ENCODE results near the gene TTC39B.
A peak's percentile ranks its signal among the peaks of the same experiment; 100 is the strongest.

Gene TTC39B

GRCh38 chr9:15295761-15296405, 11.1 kb downstream of the TTC39B start:
- peaks cover 81% of the 10 kb centered on the region for H3K4me1 Mint-ChIP-seq
- peak overlapping the region; percentile 76 for H3K4me3 Mint-ChIP-seq
- H3K36me3 Mint-ChIP-seq (ENCODE audit: insufficient read depth): peaks cover 14% of the 10 kb centered on the region
- ATAC-seq (replicated peaks; ENCODE audit: extremely low read depth, poor library complexity, severe bottlenecking) (peak; percentile 36), DNase-seq (ENCODE audit: low spot score in 2 of 2) (no peak)
- H3K9me3 Mint-ChIP-seq: no peaks in the 10 kb centered on the region
- no peaks in the 10 kb centered on the region for H3K27me3 Mint-ChIP-seq
- peak overlapping the region; percentile 98 for H3K27ac Mint-ChIP-seq (ENCODE audit: low read depth)

DNA sequence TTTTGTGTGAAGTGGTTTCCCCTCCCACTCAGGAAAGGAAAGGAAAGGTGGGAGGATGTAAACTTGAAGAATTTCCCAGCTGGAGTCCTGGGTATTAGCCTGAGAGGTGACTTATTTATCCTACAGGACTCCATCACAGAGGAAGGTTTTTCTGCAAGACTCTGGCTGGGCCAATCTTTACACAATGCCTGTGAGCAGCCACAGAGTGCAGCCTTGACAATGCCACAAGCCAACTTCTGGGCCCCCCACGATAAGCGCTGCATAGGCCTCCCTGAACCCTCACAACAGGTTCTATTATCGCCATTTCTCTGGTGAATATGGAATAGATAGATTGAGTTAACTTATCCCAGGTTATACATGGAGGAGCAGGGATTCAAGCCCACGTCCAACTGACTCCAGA, 12.4 kb downstream of the TTC39B start:
- no peaks in the 10 kb centered on the region for H3K9me3 Mint-ChIP-seq
- H3K4me1 Mint-ChIP-seq: peaks cover 76% of the 10 kb centered on the region
- H3K4me3 Mint-ChIP-seq: peak overlapping the region; percentile 76
- no peaks in the 10 kb centered on the region for H3K27me3 Mint-ChIP-seq
- H3K27ac Mint-ChIP-seq (ENCODE audit: low read depth): peak overlapping the region; percentile 98
- DNase-seq (ENCODE audit: low spot score in 2 of 2) (no peak), ATAC-seq (replicated peaks; ENCODE audit: extremely low read depth, poor library complexity, severe bottlenecking) (no peak)
- peaks cover 16% of the 10 kb centered on the region for H3K36me3 Mint-ChIP-seq (ENCODE audit: insufficient read depth)

DNA sequence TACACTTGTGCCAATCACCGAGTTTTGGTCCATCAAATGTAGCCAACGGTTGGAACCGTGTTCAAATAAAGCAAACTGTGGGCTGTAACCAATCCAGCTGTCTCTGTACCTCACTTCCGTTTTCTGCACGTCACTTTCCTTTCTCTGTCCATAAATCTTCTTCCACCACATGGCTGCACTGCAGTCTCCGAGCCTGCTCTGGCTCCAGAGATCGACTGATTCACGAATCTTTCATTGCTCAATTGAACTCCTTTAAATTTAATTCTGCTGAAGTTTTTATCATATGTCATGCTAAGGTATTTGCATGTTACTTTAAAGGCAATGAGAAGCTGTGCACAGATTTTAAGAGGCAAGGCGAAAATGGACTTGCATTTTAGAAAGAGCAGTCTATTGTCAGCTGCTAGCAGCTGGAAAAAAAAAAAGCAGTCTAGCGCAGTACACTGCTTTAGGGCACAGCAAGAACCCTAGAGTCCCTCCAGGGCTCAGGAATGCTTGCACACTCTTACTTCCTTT, 13.2 kb downstream of the TTC39B start:
- H3K36me3 Mint-ChIP-seq (ENCODE audit: insufficient read depth): peaks cover 15% of the 10 kb centered on the region
- H3K9me3 Mint-ChIP-seq: no peaks in the 10 kb centered on the region
- ATAC-seq (replicated peaks; ENCODE audit: extremely low read depth, poor library complexity, severe bottlenecking): no peak
- DNase-seq (ENCODE audit: low spot score in 2 of 2): no peak
- H3K27ac Mint-ChIP-seq (ENCODE audit: low read depth): peak overlapping the region; percentile 98
- H3K4me3 Mint-ChIP-seq: no peak overlapping the region
- no peaks in the 10 kb centered on the region for H3K27me3 Mint-ChIP-seq
- H3K4me1 Mint-ChIP-seq: peaks cover 69% of the 10 kb centered on the region

- peak overlapping the region; percentile 64 for H3K27ac Mint-ChIP-seq (ENCODE audit: low read depth)
- peaks cover 15% of the 10 kb centered on the region for H3K36me3 Mint-ChIP-seq (ENCODE audit: insufficient read depth)
- peak overlapping the region; percentile 11 for H3K4me3 Mint-ChIP-seq
- no peaks in the 10 kb centered on the region for H3K27me3 Mint-ChIP-seq
- DNase-seq (ENCODE audit: low spot score in 2 of 2) (no peak), ATAC-seq (replicated peaks; ENCODE audit: extremely low read depth, poor library complexity, severe bottlenecking) (no peak)
- peaks cover 61% of the 10 kb centered on the region for H3K4me1 Mint-ChIP-seq
- H3K9me3 Mint-ChIP-seq: no peaks in the 10 kb centered on the region
Measured at GRCh38 chr9:15293084-15293483, 13.9 kb downstream of the TTC39B start.

DNA sequence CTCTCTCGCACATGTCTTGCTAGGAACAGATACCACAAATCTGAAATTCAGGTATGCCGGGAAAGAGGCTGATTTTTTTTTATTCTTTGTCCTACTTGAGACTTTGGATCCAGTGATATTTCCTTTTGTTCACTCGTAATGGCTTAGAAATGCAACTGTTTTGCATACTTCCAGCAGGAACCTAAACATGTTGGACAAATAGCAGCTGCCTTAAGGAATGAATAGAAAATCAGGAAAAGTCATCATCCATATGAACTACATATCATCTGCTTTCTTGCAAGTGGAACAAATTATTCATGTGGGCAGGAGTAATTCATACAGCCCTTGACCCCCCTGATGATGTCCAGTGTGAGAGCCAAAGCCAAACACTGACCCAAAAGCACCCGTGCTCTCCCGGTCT, 17.4 kb downstream of the TTC39B start:
- Mint-ChIP-seq H3K36me3 (ENCODE audit: insufficient read depth) (peaks cover 4% of the 10 kb centered on the region), H3K4me1 (peaks cover 44% of the 10 kb centered on the region), H3K4me3 (no peak overlapping the region), H3K27me3 (no peaks in the 10 kb centered on the region), H3K27ac (ENCODE audit: low read depth) (no peak overlapping the region), H3K9me3 (no peaks in the 10 kb centered on the region)
- no peak for DNase-seq (ENCODE audit: low spot score in 2 of 2)
- no peak for ATAC-seq (replicated peaks; ENCODE audit: extremely low read depth, poor library complexity, severe bottlenecking)

DNA sequence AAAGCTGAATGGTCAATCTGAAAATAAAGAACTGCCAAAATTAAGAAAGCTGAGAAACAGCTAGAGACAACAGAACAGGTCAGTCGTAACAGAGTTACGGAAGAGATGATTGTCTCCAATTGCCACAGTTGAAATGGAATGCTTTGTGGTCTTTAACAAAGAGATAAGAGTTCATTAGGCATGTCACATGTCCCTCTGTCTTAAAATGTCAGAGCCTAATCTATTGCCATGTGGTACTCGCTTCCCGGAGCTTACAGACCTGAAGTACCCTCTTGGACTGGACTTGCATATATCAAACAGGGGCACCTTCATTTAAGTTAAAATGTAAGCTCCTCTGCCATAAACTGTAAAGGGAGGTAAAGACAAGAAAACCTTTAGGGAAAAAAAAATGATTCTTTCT, 19.7 kb downstream of the TTC39B start:
- H3K4me3 Mint-ChIP-seq: no peak overlapping the region
- ATAC-seq (replicated peaks; ENCODE audit: extremely low read depth, poor library complexity, severe bottlenecking) (no peak), DNase-seq (ENCODE audit: low spot score in 2 of 2) (no peak)
- peaks cover 38% of the 10 kb centered on the region for H3K4me1 Mint-ChIP-seq
- H3K27me3 Mint-ChIP-seq: no peaks in the 10 kb centered on the region
- H3K27ac Mint-ChIP-seq (ENCODE audit: low read depth): no peak overlapping the region
- H3K9me3 Mint-ChIP-seq: no peaks in the 10 kb centered on the region
- peaks cover 4% of the 10 kb centered on the region for H3K36me3 Mint-ChIP-seq (ENCODE audit: insufficient read depth)

GRCh38 chr9:15286161-15286821, 20.7 kb downstream of the TTC39B start:
- peak overlapping the region; percentile 54 for H3K27ac Mint-ChIP-seq (ENCODE audit: low read depth)
- peaks cover 35% of the 10 kb centered on the region for H3K4me1 Mint-ChIP-seq
- DNase-seq (ENCODE audit: low spot score in 2 of 2) (no peak), ATAC-seq (replicated peaks; ENCODE audit: extremely low read depth, poor library complexity, severe bottlenecking) (no peak)
- no peak overlapping the region for H3K4me3 Mint-ChIP-seq
- peaks cover 4% of the 10 kb centered on the region for H3K36me3 Mint-ChIP-seq (ENCODE audit: insufficient read depth)
- H3K27me3 Mint-ChIP-seq: no peaks in the 10 kb centered on the region
- H3K9me3 Mint-ChIP-seq: no peaks in the 10 kb centered on the region

DNA sequence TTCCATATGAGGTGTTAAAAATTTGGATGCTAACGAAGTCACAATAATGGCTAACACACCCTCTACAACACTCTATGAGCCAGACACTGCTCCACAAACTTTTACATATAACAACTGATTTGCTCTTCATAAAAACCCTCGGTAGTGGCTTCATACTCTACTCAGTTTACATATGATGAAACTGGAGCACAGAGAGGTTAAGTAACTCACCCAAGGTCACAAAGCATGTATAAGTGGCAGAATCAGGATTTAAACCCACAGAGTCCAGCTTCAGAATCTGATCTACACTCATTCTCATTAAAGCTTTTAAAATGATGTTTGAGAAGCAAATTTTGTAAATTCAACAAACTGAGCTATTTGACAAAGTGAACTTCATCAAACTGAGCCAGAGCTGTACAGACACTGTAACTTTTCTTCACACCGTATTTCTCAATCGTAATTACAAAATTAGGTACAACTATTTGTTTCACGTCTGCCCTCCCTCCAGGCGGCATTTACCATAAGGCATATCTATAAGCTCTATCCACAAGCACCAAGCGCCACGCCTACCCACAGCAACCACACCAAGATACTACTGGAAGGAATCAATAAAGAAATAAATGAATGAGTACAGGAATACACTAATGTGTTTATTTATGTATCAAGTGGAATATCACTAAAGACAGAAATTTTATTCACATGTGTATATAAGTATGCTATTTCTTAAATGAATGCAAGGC, 24.3 kb downstream of the TTC39B start:
- no peaks in the 10 kb centered on the region for H3K27me3 Mint-ChIP-seq
- peak overlapping the region; percentile 5 for H3K27ac Mint-ChIP-seq (ENCODE audit: low read depth)
- no peaks in the 10 kb centered on the region for H3K9me3 Mint-ChIP-seq
- no peak overlapping the region for H3K4me3 Mint-ChIP-seq
- no peak for ATAC-seq (replicated peaks; ENCODE audit: extremely low read depth, poor library complexity, severe bottlenecking)
- H3K36me3 Mint-ChIP-seq (ENCODE audit: insufficient read depth): peaks cover 2% of the 10 kb centered on the region
- peaks cover 40% of the 10 kb centered on the region for H3K4me1 Mint-ChIP-seq
- DNase-seq (ENCODE audit: low spot score in 2 of 2): no peak

GRCh38 chr9:15280647-15281046, 26.4 kb downstream of the TTC39B start:
- H3K36me3 Mint-ChIP-seq (ENCODE audit: insufficient read depth): no peaks in the 10 kb centered on the region
- DNase-seq (ENCODE audit: low spot score in 2 of 2) (no peak), ATAC-seq (replicated peaks; ENCODE audit: extremely low read depth, poor library complexity, severe bottlenecking) (no peak)
- peaks cover 30% of the 10 kb centered on the region for H3K4me1 Mint-ChIP-seq
- no peaks in the 10 kb centered on the region for H3K9me3 Mint-ChIP-seq
- H3K27ac Mint-ChIP-seq (ENCODE audit: low read depth): no peak overlapping the region
- no peaks in the 10 kb centered on the region for H3K27me3 Mint-ChIP-seq
- no peak overlapping the region for H3K4me3 Mint-ChIP-seq

DNA sequence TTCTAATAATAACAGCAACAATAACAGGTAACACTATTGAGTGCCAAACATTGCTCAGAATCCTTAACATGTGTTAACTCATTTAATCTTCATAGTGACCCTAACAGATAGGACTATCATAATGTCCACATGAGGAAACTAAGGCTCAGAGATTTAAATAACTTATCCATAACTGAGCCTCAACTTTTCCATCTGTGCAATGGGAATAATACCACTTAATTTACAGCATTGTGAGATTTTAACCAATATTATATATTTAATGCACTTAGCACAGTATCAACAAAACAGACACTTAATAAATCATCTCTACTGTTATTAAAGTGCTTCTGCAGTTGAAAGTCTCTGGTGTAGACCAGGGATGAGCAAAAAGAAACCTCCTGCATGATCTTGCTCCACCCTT, 28.2 kb downstream of the TTC39B start:
- no peak overlapping the region for H3K4me3 Mint-ChIP-seq
- ATAC-seq (replicated peaks; ENCODE audit: extremely low read depth, poor library complexity, severe bottlenecking) (no peak), DNase-seq (ENCODE audit: low spot score in 2 of 2) (no peak)
- H3K27me3 Mint-ChIP-seq: no peaks in the 10 kb centered on the region
- no peak overlapping the region for H3K27ac Mint-ChIP-seq (ENCODE audit: low read depth)
- peaks cover 29% of the 10 kb centered on the region for H3K4me1 Mint-ChIP-seq
- no peaks in the 10 kb centered on the region for H3K36me3 Mint-ChIP-seq (ENCODE audit: insufficient read depth)
- H3K9me3 Mint-ChIP-seq: no peaks in the 10 kb centered on the region

DNA sequence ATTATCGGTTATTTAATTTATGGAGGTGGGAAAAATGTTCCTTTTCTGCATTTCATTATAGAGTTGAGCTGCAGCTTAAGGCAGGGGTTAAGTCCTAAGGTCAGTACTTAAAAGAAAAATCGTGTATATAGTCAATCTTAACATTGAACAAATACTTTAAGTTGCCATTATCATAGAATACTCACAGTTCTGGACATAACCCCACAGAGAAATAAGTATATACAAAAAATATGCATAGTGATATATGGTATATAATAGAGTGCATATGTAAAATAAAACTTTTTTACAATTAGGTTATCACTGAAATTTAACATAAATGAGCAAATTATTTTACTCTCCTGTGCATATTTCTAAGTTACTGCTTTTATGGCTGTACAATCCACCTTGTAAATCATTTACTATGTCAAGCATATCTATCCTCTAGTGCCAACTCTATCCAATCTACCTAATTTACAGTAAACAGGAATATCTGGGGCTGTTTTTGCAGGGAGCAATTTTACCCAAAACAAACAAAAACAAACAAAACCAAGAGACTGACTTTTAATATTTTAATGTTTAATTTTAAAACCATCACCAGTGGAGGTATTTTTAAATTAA, 28.8 kb downstream of the TTC39B start:
- Mint-ChIP-seq H3K27me3 (no peaks in the 10 kb centered on the region), H3K4me3 (no peak overlapping the region), H3K9me3 (no peaks in the 10 kb centered on the region), H3K27ac (ENCODE audit: low read depth) (no peak overlapping the region), H3K4me1 (peaks cover 32% of the 10 kb centered on the region), H3K36me3 (ENCODE audit: insufficient read depth) (no peaks in the 10 kb centered on the region)
- ATAC-seq (replicated peaks; ENCODE audit: extremely low read depth, poor library complexity, severe bottlenecking) (no peak), DNase-seq (ENCODE audit: low spot score in 2 of 2) (no peak)

DNA sequence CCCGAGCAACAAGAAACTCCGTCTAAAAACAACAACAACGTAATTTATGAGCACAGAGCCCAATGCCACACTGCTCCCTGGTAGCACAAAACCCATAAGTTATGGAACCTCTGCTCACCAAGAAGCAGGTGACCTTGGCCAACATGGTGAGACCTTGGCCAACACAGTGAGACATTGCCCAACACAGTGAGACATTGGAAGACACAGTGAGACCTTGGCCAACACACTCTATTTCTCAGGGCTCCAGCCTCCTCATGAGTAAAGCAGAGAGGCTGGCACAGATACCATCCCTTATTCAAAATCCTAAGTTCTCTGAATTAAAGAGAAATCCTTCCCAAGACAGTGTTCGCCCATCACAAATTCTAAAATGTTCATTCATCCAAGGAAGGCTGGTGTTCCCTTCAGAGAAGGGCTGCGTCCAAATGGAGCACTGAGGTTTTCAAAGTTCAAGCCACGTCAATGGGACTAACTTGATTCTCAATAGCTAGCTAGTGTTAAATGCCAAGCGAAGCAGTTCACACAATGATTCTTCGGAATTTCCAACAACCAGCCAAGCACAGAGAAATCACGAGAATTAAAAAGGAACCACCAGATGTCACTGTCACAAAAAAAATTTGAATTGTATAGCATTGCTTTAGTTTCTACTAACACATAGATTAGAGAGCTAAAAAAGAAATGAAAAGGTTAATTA, 29.5 kb downstream of the TTC39B start:
- Mint-ChIP-seq H3K4me3 (no peak overlapping the region), H3K27ac (ENCODE audit: low read depth) (no peak overlapping the region), H3K4me1 (peaks cover 31% of the 10 kb centered on the region)

More for the DNA sequence above, 29.5 kb downstream of the TTC39B start:
- no peaks in the 10 kb centered on the region for H3K27me3 Mint-ChIP-seq
- H3K36me3 Mint-ChIP-seq (ENCODE audit: insufficient read depth): no peaks in the 10 kb centered on the region
- no peaks in the 10 kb centered on the region for H3K9me3 Mint-ChIP-seq
- DNase-seq (ENCODE audit: low spot score in 2 of 2) (no peak), ATAC-seq (replicated peaks; ENCODE audit: extremely low read depth, poor library complexity, severe bottlenecking) (no peak)
